Fibroblast of skin of abdomen (primary cell): ENCODE data around the gene BPI.
"Not testable (repeated sequence)": the region's sequence is repeated elsewhere in the genome, so short reads cannot be mapped to it uniquely, and the experiment has no call there.

Experiments
- DNase-seq: peaks from one replicate; pipeline ENCODE4 v3.0.0-alpha.2; 2013

The BPI gene

GRCh38 chr20:38338849-38339520, 35.0 kb downstream of the BPI start:
- peak; percentile 5 for DNase-seq

GRCh38 chr20:38339521-38339896, 35.6 kb downstream of the BPI start:
- not testable (repeated sequence) for DNase-seq

GRCh38 chr20:38339997-38340396, 36.0 kb downstream of the BPI start:
- no peak for DNase-seq

DNA sequence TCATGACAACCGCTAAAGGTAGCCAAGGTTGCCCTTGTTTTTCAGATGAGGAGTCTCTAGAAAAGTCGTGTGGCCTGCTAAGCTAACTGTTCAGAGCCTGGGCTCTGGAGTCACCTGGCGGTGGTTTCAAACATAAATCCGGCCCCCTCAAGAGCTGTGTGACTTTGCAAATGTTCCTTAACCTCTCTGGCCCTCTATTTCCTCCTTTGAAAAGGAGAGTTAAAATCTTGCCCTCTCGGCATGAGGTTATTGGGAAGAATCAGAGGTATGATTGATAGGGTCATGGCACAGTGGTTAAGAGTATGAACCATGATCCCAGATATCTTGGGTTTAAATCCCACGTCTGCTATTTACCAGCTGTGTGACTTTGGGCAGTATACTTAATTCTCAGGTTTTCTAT, 36.7 kb downstream of the BPI start:
- DNase-seq, result no peak

- no peak for DNase-seq
Observed at GRCh38 chr20:38342216-38342615, 38.3 kb downstream of the BPI start.

- DNase-seq, result no peak
Observed at GRCh38 chr20:38342713-38343310, 38.9 kb downstream of the BPI start.

GRCh38 chr20:38343311-38344106, 39.6 kb downstream of the BPI start:
- DNase-seq, result peak; percentile 57

DNA sequence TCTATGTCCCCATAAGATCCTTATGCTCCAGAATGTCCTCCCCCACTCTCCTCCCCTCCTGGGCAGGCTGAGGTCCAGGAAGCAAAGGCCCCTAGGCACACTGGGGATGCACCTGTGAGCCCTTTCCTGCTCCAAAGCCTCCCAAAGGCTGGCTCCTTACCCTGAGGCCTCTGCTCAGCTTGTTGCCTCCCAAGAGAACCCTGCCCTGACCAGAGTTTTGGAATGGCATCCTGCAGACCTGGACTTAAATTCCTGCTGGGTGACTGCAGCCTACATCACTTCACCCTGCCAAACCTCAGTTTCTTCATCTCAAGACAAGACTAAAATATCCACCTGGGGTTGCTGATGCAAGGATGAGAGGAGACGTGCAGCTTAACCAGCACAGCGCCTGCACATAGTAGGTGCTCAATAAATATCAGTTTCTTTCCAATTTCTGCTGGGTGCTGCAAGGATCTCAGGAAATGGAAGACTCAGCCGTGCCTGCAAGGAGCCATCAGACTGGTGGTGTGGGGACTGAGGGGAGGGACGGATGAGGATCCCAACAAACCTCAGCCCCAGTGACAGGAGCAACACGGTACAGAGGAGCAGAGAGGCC, 40.2 kb downstream of the BPI start:
- DNase-seq, result no peak

- no peak for DNase-seq
Observed at GRCh38 chr20:38345643-38346042, 41.7 kb downstream of the BPI start.

DNA sequence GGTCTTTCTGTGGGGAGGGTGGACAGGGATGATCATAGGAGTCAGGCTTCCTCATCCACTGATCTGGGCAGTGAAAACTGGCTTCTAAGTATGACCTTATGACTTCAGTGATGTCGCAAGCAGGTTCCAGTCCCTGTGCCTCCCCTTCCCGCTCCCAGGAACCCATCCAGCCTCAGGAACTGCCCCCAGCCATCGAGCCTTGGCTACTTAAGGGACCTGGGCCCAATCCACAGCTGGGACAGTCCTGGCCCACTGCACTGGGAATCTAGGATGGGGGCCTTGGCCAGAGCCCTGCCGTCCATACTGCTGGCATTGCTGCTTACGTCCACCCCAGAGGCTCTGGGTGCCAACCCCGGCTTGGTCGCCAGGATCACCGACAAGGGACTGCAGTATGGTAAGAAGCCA, 42.3 kb downstream of the BPI start, which contains the start of gene LBP:
TSS of gene LBP (plus strand) at position 236 of the 405 bp plus-strand sequence. CDS start at position 271, 35 bp downstream.
- DNase-seq, result no peak

DNA sequence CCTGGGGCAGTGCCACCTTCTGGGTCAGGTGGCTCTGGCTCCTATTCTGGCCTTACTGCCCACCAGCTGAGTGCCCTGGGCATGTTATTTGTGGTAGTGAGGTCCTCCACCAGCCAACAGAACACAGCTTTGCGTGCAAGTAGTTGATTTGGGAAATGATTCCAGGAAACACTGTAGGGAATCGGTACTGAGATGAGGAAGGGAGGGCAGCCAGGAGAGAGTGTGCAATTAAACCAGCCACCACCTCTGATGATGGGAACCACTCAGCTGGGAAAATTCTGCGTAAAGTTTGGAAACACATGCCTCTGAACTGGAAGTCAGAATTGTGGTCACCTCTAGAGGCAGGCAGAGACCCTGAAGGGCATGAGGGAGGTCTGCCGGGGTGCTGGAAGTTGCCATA, 42.8 kb downstream of the BPI start:
- DNase-seq, result no peak

DNA sequence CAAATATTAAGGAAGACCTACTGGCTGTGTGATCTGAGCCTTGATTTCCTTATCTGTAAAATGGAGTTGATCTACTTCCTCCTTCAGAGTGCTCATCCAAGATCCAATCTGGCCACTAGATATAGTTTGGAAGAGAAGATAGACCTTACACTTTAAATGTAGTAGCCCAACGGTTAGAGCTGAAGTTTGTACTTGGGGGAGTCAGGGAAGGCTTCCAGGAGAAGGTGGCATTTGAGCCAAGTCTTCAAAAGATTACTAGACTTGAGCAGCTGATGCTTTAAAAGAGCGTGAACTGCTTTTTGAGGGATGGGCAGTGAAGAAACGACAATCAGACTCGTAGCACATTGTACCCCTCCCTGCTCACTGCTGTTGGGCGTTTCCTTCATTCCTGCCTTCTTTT, 45.9 kb downstream of the BPI start:
- no peak for DNase-seq

DNA sequence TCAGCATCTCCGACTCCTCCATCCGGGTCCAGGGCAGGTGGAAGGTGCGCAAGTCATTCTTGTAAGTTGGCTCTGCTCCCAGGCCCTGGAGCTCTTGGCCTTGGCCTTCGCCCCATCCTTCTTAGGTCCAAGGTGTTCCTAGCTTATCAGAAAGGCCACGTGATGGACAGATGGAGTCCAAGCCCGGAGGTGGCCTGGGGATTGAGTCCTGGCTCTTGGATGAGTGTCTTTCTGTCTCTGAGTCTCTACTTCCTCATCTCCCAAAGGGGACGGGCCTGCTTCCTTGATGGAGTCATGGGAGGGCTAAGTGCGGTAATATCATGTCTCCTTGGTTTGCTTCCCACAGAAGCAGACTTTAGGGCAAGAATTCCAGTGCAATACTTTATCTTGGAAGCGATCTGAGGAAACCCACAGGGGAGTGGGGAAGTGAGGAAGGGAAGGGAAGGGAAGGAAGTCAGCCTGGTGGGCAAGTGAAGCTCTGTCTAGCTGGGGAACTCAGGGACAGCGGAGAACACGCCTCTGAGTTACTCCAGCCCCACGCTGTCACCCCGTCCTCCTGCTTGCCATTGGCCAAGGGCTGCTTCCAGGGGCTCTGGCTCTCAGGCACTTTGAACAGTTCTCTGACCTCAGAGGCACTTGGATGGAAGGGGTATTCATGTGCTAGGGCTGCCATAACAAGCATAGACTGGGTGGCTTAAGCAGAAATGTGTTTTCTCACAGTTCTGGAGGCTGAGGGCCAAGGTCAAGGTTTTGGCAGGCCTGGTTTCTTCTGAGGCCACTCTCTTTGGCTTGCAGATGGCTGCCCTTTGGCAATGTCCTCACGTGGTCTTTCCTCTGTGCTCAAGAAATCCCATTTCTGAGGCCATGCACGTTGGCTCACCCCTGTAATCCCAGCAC, 47.2 kb downstream of the BPI start:
- no peak for DNase-seq

DNA sequence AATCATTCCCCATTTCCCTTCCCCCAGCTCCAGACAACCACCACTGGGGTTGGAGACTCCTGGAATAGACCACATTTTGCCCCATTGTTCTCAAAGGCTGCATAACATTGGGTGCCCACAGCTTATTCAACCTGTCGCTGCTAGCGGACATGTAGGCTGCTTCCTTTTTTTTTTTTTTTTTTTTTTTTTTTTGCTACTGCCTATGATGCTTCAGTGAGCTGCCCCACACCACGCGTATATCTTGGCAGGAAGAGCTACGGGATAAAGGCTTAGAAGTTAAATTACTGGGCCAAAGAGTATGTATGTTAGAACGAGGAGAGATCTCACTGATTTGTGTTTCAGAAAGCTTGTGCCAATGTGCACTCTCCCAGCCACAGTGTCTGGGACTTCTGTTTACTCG, 49.4 kb downstream of the BPI start:
- DNase-seq, result peak; percentile 4

- DNase-seq, result no peak
Observed at GRCh38 chr20:38354227-38354626, 50.3 kb downstream of the BPI start.

DNA sequence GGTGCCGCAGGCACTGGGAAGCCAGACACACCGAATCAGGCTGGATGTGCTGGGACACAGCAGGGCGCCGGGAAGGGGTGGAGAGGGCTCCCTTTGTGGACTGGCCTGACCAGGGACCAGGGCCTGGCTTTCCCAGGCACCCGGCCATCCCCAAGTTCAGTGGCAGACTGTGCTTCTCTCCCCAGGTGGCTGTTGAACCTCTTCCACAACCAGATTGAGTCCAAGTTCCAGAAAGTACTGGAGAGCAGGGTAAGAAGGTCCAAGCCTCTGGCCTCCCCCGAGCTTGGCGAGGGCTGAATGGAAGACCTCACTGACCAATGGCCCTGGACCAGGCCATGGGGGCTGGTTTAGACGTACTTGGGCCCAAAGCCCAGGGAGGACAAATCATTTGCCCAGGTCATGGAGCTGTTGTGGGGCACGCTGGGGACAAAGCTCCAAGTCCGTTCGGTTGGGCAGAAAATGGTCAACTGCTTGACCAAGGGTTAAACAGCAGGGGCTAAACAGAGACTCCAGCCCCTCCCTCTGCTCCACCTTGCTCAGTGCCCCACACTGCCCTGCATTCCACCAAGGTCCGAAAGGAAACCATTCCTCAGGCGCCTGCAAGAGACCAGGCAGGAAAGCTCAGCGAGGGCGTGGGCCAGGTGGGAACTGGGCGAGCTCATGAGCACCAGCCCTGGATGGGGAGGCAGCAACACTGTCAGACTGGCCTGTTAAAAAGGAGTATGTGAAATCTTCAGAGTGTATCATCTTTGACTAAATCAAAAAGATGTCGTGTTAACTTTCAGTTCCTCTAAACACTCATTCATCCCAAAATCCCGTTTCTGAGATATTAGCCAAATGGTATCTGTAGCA, 51.4 kb downstream of the BPI start:
- no peak for DNase-seq

DNA sequence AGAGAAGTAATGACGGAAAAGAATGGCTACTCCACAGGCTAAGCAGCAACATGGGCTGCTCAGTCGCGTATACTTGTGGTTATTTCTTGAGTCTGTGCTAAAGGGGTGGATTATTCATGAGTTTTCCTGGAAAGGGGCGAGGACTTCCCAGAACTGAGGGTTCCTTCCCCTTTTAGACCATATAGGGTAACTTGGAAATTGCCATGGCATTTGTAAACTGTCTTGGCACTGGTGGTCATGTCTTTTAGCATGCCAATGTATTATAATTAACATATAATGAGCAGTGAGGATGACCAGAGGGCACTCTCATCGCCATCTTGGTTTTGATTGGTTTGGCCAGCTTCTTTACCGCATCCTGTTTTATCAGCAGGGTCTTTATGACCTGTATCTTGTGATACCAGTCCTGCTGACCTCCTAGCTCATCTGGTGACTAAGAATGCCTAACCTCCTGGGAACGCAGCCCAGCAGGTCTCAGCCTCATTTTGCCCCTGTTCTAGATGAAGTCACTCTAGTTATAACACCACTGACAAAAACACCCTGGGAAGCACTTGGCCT, 53.8 kb downstream of the BPI start:
- no peak for DNase-seq

- DNase-seq, result no peak
Observed at GRCh38 chr20:38358556-38358955, 54.6 kb downstream of the BPI start.

GRCh38 chr20:38363004-38363747, 59.2 kb downstream of the BPI start:
- no peak for DNase-seq

DNA sequence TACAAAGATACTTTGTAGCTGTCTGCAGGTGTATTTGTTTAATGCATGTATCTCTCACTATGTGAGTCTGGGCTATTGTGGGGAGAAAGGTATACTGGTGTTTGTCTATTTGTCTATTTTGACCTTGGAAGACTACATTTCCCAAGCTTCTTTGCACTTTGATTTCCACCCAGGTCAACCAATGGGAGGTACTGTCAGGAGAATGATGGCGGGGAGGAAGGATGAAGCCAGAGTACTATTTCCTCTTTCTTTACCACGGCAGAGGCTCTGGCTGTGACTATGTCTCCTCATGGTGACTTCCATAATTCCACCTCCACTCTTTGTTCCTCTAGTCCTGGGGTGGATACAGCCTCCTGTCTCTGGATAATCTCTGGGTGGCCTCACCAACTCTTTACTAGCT, 65.4 kb downstream of the BPI start:
- no peak for DNase-seq
